ENCODE results near the gene UQCRHL.
"Not testable (repeated sequence)": the region's sequence is repeated elsewhere in the genome, so short reads cannot be mapped to it uniquely, and the experiment has no call there.

The UQCRHL gene

GRCh38 chr1:15835205-15835740 is 27.8 kb upstream of the UQCRHL start:
- DNase-seq: no peak

GRCh38 chr1:15834406-15835204 is 27.2 kb upstream of the UQCRHL start:
- peak; percentile 91 for DNase-seq

- DNase-seq: no peak
Measured at GRCh38 chr1:15833842-15834405, 26.5 kb upstream of the UQCRHL start.

- DNase-seq: peak; percentile 65
Measured at GRCh38 chr1:15833069-15833679, 25.7 kb upstream of the UQCRHL start.

- no peak for DNase-seq
Measured at GRCh38 chr1:15830258-15830657, 22.8 kb upstream of the UQCRHL start.

GRCh38 chr1:15828931-15829330 is 21.5 kb upstream of the UQCRHL start:
- DNase-seq: not testable (repeated sequence)

GRCh38 chr1:15827567-15827966 is 20.1 kb upstream of the UQCRHL start:
- not testable (repeated sequence) for DNase-seq

- DNase-seq: no peak
Measured at GRCh38 chr1:15826810-15827507, 19.5 kb upstream of the UQCRHL start.

- no peak for DNase-seq
Measured at GRCh38 chr1:15825800-15826199, 18.4 kb upstream of the UQCRHL start.

- no peak for DNase-seq
Measured at GRCh38 chr1:15820478-15820877, 13.0 kb upstream of the UQCRHL start.

- no peak for DNase-seq
Measured at GRCh38 chr1:15816674-15817073, 9.2 kb upstream of the UQCRHL start.

GRCh38 chr1:15810073-15810472 is 2.6 kb upstream of the UQCRHL start:
- DNase-seq: no peak

- DNase-seq: no peak
Measured at GRCh38 chr1:15808955-15809354, 1.5 kb upstream of the UQCRHL start.

GRCh38 chr1:15807121-15807520 is 328 bp downstream of the UQCRHL start:
- no peak for DNase-seq

- DNase-seq: no peak
Measured at GRCh38 chr1:15804060-15804459, 3.4 kb downstream of the UQCRHL start.

GRCh38 chr1:15803380-15803779 is 4.1 kb downstream of the UQCRHL start:
- DNase-seq: no peak

GRCh38 chr1:15802234-15802965 is 5.0 kb downstream of the UQCRHL start:
- no peak for DNase-seq

GRCh38 chr1:15799928-15800835 is 7.3 kb downstream of the UQCRHL start:
- DNase-seq: no peak

- no peak for DNase-seq
Measured at GRCh38 chr1:15799004-15799867, 8.2 kb downstream of the UQCRHL start.

- DNase-seq: no peak
Measured at GRCh38 chr1:15797614-15798390, 9.6 kb downstream of the UQCRHL start.

All from CD4-positive, alpha-beta T cell treated with Interleukin-15 for 1 hour (primary cell).